NCI-H2029 treated with DMSO at 0.1 percent for 48 hours (cell line): ENCODE measurements around the gene CRB2.

Experiments used
- DNase-seq: peaks from one replicate; lab custom pipeline; 2025; lab: John Stamatoyannopoulos, UW

Gene CRB2

GRCh38 chr9:123406691-123407216 lies 50.8 kb downstream of the CRB2 start:
- DNase-seq: peak; percentile 21

DNA sequence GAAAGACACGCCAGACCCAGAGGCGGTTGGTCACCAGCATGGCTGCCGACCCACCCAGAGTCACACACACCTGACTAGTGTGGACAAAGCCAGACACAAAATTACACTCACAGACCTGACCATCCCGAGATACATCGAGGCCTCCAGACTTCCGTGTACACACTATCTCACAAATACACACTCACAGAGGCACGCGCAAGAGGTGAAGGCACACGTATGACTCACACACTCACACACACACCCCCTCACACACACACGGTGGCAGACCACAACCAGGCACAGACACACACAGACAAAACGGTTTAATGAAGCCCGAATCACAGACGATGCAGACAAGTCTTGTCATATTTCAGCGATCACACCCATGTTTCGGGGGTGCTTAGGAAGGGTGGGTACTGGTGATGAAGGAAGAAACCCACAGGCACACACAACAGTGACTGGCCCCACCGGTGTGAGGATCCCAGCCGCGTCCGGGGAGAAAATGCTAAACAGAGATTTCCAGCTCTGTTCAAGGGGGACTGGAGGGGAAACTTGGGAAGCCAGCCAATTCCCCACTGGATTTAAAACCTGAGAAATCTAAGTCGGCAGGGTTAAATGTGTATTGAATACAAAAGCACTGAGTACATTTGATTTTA lies 51.3 kb downstream of the CRB2 start:
- DNase-seq: no peak

DNA sequence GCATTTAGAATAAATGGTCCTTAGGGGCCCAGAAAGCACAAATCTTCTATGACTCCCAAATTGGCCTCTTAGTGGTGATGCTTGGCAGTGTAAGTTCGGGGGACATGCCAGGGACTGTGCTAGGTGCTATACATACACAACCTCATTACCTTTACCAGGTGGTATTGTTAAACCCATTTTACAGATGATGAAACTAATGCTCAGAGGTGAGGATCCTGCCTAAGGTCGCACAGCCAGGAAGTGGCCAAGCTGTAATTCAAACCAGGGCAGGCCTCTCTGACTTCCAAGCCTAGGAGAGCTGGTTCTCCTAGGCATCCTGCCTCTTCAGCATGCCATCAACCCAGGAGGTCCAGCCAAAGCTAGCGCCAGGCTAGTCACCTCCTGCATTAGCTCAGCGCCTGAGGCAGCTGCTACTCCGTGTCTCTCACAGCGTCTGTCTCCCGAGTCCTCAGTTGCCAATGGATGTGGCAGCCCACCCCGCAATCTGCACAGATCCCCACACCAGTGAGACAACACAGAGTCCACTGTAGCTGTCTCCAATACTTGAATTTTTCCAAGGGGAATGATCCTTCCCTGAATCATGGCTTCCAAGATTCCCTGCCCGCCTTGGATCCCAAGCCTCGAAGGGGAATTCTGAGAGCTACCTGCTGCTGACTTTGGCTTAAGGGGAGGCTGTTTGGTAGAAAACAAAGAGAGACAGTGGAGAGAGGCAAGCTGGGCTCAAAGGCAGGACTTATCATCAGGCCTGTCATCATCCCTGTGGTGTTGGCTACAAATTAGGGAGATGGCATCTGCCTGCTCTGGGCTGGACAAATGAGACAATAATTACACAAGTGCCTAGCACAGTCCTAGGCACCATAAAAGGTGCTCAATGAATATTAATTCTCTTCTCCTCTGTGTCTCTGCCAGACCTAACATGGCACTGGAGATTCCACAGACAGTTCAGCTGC lies 52.6 kb downstream of the CRB2 start:
- DNase-seq: no peak

- DNase-seq: no peak
Observed at GRCh38 chr9:123410281-123410910, 54.4 kb downstream of the CRB2 start.

DNA sequence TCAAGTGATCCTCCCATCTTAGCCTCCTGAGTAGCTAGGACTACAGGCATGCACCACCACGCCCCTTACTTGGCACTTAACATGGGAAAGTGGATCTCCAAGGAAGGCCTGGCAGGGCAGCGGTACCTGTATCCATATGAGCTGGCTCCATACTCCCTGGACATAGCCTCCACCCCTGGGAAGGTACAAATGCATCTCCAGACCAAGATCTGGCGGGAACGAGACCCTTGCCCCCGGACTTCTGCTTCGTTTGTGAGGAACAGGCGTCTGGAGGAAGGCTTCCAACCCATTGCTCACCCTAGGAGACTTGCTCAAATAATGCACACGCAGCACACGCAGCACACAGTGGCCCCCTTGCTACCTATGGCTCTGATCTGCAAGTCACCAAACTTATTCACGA lies 55.2 kb downstream of the CRB2 start:
- no peak for DNase-seq

- no peak for DNase-seq
Observed at GRCh38 chr9:123411636-123412035, 55.6 kb downstream of the CRB2 start.

GRCh38 chr9:123412171-123412820 lies 56.3 kb downstream of the CRB2 start:
- no peak for DNase-seq

- DNase-seq: no peak
Observed at GRCh38 chr9:123414204-123414603, 58.2 kb downstream of the CRB2 start.

DNA sequence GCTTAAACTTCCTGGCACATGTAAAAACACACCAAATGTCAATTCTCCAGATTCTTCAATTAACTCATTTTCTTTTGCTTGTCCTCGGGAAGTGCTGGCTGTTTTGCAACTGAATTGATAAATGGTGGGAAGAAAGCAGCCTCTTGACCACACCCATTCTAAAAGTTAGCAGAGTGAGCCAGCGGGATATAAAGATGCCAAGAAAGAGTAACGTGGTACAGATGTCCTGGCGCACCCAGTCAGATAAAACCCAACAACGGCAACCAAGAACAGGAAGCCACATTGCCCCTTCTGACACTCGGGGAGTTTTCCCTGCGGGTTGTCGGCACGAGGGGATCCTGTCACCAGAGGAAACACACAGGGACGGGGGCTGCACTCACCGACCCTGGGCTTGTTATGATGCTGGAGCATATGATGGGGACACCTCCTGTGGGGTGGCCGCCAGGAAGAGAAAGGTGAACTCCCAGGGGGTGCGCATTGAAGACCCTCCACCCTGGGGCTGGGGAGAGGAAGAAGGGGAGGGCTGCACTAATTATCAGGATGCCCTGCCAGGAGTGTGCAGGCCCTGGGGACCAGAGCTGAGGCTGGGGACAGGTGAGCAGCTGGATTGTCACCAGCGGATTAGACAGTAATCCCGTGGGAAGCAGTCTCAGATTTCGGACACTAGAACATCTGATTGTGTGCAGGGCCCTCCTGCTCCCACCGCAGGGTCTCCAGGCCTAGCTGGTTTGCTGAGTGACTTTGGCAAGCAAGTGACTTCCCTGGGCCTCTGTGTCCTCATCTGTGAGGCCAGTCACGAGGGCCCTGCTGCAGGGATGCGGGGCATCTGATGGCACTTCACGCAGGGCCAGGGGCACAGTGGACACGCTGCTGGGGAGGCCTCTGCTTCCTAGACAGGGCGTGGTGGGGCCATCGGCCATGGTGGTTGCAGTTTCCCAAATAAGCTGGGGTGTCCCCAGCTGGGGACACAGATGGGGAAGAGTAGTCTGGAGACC lies 59.2 kb downstream of the CRB2 start:
- no peak for DNase-seq

DNA sequence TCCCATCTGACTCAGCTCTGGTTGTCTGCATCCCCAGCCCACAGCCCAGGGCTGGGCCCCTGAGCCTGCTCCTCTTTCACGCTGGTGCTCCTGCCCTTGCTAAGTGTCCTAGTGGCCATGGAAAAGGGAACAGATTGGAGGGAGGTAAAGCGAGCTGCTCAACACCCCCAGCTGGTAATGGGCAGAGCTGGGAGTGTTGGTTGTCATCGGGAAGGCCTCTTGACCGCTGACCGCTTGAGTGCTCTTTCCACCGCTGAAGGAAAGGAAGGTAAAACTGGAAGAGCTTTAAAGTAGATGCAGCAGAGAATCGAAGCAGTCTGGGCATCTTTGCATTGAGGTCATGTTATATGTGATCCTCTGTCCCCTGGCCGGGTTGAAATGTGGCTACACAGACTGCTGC lies 60.2 kb downstream of the CRB2 start:
- no peak for DNase-seq

- DNase-seq: no peak
Observed at GRCh38 chr9:123417289-123418051, 61.5 kb downstream of the CRB2 start.

GRCh38 chr9:123418052-123418430 lies 62.0 kb downstream of the CRB2 start:
- no peak for DNase-seq

DNA sequence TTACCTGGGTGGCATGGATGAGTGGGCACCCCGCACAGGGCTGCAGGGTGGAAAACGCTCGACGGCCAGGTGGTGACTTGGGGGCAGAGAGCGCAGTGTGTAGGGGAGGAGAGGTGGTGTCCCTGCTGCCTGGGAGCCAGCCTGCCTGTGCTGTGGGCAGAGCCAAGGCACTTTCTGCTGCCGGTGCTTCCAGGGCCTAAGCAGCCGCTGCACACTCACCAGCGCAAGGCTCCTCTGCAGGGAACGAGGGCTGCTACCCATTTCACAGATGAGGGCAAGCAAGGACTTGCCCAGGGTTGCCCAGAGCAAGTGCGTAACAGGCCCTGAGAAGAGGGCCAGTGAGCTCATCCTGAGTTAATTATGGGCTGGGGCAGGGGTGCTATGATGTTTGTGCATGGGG lies 62.5 kb downstream of the CRB2 start:
- no peak for DNase-seq

DNA sequence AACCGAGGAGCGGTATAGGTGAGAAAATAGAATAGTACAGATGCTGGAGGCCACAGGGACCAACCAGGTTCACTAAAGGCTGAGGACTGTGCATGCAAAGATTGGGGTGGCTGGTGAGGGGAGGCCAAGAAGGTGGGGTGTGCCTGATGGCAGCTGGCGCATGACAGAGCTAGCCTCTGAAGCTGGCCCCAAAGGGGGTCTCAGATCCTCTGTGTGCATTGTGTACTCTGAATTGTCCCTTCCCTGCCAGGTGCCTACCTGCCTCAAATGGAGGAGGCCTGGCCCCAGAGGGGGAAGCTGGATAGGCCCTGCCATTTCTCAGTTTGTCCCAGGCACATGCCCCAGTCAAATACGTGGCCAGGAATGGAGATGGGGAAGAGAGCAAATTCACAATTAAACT lies 63.1 kb downstream of the CRB2 start:
- no peak for DNase-seq

DNA sequence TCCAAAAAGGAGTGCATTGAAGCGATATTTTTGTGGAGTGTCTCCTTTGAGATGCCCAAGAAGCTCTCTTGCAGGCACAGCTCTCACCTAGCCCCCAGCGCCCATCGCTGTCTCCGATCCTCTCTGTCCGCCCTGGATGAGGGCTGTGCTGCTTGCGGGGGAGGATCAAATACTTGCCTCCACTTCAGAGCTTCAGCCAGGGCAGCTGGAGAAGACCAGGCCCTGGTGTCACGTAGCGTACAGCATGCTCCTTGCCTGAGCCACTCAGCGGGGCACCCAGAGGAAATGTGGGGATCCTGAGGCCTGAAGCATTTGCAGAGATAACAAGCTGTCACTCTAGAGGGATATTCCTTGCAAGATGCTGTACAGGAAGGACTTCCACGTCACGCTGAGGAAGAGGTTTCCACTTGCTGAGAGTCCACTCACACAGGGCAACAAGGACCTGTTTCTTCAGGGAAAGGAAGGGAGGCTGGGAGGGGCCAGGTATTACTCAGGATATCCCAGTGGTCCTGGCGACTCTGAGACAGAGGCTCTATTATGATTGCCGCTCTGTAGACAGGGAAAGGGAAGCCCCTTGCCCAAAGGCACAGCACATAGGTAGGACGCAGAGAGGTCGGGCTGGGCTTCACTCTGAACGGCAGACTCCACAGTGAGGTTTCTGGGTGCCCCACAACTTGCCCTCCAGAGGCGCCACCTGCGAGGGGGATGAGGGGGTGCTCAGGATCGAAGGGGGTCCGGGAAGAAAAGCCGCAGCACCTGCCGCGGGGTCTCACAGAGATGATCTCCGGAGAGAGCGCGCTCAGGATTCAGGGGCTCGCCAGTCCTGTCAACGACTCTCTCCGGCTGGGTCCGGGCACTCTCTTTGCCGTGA lies 64.0 kb downstream of the CRB2 start:
- DNase-seq: no peak

DNA sequence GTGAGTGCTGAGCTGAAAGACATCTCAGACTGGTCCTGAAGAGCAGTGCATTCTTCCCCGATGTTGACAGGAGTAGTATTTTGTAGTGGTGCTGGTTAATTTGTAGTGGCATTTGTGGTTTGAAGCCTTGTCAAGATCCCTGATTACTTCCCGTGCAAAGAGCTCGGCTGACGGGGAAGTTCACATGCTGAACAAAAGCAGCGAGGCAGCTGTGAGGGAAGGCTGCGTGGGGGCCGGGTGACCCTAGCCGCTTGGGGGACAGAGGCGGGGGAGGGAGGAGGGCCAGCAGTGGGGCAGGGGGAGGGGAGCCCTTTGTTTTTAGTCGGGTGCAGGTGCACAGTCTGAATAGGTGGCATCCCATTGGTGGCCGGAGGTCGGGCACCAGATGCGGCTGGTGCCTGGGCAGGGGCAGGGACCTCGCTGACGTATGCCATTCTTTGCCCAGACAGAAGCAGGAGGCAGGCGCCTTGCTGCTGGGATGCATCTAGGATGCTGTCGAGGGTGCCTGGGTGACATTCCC lies 64.7 kb downstream of the CRB2 start:
- DNase-seq: no peak

DNA sequence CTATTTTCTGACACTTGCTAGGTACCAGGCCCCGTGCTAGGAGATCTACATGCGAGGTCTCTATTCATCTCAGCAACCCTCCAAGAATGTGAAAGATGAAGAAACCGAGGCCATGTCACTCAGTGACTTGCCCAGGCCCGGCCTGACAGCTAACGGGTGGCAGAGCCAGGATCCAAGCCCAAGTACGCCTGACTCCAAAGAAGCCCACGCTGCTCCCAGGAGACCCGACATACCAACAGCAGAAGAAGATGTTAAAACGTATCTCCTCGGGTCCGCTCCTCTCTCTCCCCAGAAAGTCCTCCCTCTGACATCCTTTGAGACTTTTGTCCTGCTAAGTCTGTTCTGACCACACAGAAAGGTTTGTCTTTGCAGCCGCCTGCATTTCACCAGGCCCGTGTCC lies 65.2 kb downstream of the CRB2 start:
- DNase-seq: no peak

DNA sequence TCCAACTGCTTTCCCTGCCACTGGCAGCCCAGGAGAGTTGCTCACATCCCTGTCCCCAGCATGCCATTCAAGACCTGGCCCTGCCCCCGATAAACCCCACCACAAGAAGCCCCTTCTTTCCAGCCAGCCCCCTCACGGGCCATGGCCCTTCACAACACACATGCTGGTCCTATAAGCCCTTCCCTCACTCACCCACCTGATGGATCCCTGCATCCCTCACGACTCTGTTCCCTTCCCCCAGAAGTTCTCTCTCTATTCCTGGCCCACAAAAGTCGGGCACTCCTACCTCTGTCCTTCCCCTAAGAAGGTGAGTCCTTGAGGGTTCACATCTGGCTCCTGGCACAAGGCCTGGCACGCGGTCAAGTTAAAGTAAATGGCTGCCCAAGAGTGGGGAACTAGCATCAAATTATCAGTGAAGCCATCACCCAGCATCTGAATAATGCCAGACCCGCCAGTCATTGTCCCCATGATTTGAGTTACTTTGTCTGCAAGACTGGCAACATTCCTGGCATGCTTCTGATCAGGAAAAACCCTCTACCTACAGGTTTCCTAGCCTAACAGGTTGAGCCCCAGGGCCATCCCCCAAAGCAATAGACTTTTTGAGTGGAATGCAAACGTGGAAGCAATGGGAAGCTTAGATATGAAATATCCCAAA lies 65.9 kb downstream of the CRB2 start:
- no peak for DNase-seq
